ENCODE data around the gene FNDC3B.

FNDC3B gene

GRCh38 chr3:172097585-172097984 is 58.2 kb downstream of the FNDC3B start:
- DNase-seq, result no peak

GRCh38 chr3:172098698-172099494 is 59.5 kb downstream of the FNDC3B start:
- DNase-seq, result no peak

- no peak for DNase-seq
These were observed 60.1 kb downstream of the FNDC3B start for GRCh38 chr3:172099495-172099808.

- no peak for DNase-seq
These were observed 61.1 kb downstream of the FNDC3B start for GRCh38 chr3:172100482-172100881.

- DNase-seq, result no peak
These were observed 61.7 kb downstream of the FNDC3B start for GRCh38 chr3:172101107-172101506.

GRCh38 chr3:172102123-172102882 is 62.9 kb downstream of the FNDC3B start:
- no peak for DNase-seq

GRCh38 chr3:172102883-172103310 is 63.5 kb downstream of the FNDC3B start:
- no peak for DNase-seq

- no peak for DNase-seq
These were observed 64.3 kb downstream of the FNDC3B start for GRCh38 chr3:172103724-172104123.

GRCh38 chr3:172104471-172105072 is 65.2 kb downstream of the FNDC3B start:
- peak; percentile 46 for DNase-seq

GRCh38 chr3:172106037-172106954 is 66.9 kb downstream of the FNDC3B start:
- no peak for DNase-seq

- DNase-seq, result no peak
These were observed 67.6 kb downstream of the FNDC3B start for GRCh38 chr3:172106989-172107388.

GRCh38 chr3:172107403-172107802 is 68.0 kb downstream of the FNDC3B start:
- DNase-seq, result no peak

GRCh38 chr3:172110127-172110779 is 70.9 kb downstream of the FNDC3B start:
- no peak for DNase-seq

- no peak for DNase-seq
These were observed 71.8 kb downstream of the FNDC3B start for GRCh38 chr3:172111163-172111562.

- no peak for DNase-seq
These were observed 72.8 kb downstream of the FNDC3B start for GRCh38 chr3:172112078-172112733.

- DNase-seq, result no peak
These were observed 73.3 kb downstream of the FNDC3B start for GRCh38 chr3:172112734-172113120.

- no peak for DNase-seq
These were observed 74.3 kb downstream of the FNDC3B start for GRCh38 chr3:172113710-172114109.

GRCh38 chr3:172115059-172115458 is 75.7 kb downstream of the FNDC3B start:
- no peak for DNase-seq

- no peak for DNase-seq
These were observed 76.4 kb downstream of the FNDC3B start for GRCh38 chr3:172115787-172116186.

GRCh38 chr3:172118019-172118418 is 78.6 kb downstream of the FNDC3B start:
- DNase-seq, result no peak

- no peak for DNase-seq
These were observed 80.0 kb downstream of the FNDC3B start for GRCh38 chr3:172119266-172119969.

All from NCI-H1048 (cell line).